Duodenal mucosa (tissue), 2 donors: ENCODE results near the gene CREBZF.
"Not testable (repeated sequence)": the region's sequence is repeated elsewhere in the genome, so short reads cannot be mapped to it uniquely, and the experiment has no call there.

Source experiments
- H3K27ac ChIP-seq: one replicate; pipeline ENCODE4 v1.7.0; 2013; ENCODE audit warnings: low read depth, low read length
- H3K27me3 ChIP-seq, 2 donors: one replicate each; pipeline ENCODE4 v1.7.0; 2013; ENCODE audit warnings: low read length in 2 of 2, control low read depth in 1 of 2; ENCODE audit not compliant: insufficient read depth in 2 of 2, control insufficient read depth in 1 of 2
- H3K36me3 ChIP-seq, 2 donors: one replicate each; pipeline ENCODE4 v1.7.0; 2013; ENCODE audit warnings: low read length in 2 of 2, control low read depth in 1 of 2; ENCODE audit not compliant: insufficient read depth in 2 of 2, control insufficient read depth in 1 of 2
- H3K4me1 ChIP-seq, 2 donors: one replicate each; pipeline ENCODE4 v1.7.0; 2013; ENCODE audit warnings: low read length in 2 of 2, control low read depth in 1 of 2; ENCODE audit not compliant: insufficient read depth in 2 of 2, control insufficient read depth in 1 of 2
- H3K4me3 ChIP-seq, 2 donors: one replicate each; pipeline ENCODE4 v1.7.0; 2013; ENCODE audit warnings: low read length in 2 of 2, low read depth in 1 of 2
- H3K9ac ChIP-seq, 2 donors: one replicate each; pipeline ENCODE4 v1.7.0; 2013; ENCODE audit warnings: low read length in 2 of 2, low read depth in 1 of 2
- H3K9me3 ChIP-seq, 2 donors: one replicate each; pipeline ENCODE4 v1.7.0; 2013; ENCODE audit warnings: low read length in 2 of 2, control low read depth in 1 of 2; ENCODE audit not compliant: control insufficient read depth in 1 of 2

CREBZF gene

GRCh38 chr11:85627332-85627997 is 37.5 kb downstream of the CREBZF start, which contains the start of gene DLG2:
TSS of gene DLG2 (minus strand) at chr11:85627344.
- H3K4me1 ChIP-seq, result peaks cover 11 to 12% of the 10 kb centered on the region in 2 donors

DNA sequence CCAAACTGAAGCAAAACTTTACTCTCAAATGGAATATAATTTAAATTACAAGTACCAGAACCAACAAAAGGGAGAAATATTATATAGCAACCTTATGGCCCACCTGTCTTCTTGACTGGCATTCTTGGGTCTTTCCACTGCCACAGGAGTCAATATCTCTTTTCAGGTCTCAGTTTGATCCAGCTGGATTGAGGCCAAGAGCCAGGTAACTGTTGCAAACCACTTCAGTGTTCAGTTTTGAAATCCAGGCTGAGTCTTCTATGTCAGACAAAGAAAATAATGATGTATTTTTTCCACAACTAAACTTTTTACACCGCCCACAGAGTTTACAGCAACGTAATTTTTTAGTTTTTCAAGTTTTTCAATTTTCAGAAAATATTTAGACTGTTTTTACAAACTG is 38.4 kb downstream of the CREBZF start:
- H3K27ac ChIP-seq, result no peak overlapping the region
- no peak overlapping the region for H3K4me3 ChIP-seq
- peaks cover 11 to 12% of the 10 kb centered on the region in 2 donors for H3K4me1 ChIP-seq

More at GRCh38 chr11:85627332-85627997, 37.5 kb downstream of the CREBZF start, which contains the start of gene DLG2:
- H3K9ac ChIP-seq, result peak within 1 kb of the TSS; percentile 85 to 90
- no peaks in the 10 kb centered on the region for H3K27me3 ChIP-seq
- H3K4me3 ChIP-seq, result peak within 1 kb of the TSS; percentile 87 to 93
- no peaks in the 10 kb centered on the region for H3K9me3 ChIP-seq
- H3K27ac ChIP-seq, result peak within 1 kb of the TSS; percentile 91
- H3K36me3 ChIP-seq, result peaks cover 0 to 6% of the 10 kb centered on the region in 2 donors

DNA sequence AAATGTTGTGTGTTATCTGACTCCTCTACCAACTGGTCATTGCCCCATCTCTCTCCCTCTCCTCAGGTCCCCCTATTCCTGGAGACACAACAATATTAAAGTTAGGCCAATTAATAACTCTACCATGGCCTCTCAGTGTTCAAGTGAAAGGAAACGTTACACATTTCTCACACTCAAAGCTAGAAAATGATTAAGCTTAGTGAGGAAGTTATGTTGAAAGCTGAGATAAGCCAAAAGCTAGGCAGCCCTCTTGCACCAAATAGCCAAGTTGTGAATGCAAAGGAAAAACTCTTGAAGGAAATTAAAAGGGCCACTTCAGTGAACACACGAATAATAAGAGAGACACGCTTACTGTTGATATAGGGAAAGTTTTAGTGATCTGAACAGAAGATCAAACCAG is 44.7 kb downstream of the CREBZF start:
- no peaks in the 10 kb centered on the region for H3K4me1 ChIP-seq
- H3K27ac ChIP-seq, result no peak overlapping the region

More for the DNA sequence above, 38.4 kb downstream of the CREBZF start:
- peaks cover 0 to 6% of the 10 kb centered on the region in 2 donors for H3K36me3 ChIP-seq
- H3K9me3 ChIP-seq, result no peaks in the 10 kb centered on the region
- H3K9ac ChIP-seq, result no peak overlapping the region
- no peaks in the 10 kb centered on the region for H3K27me3 ChIP-seq

DNA sequence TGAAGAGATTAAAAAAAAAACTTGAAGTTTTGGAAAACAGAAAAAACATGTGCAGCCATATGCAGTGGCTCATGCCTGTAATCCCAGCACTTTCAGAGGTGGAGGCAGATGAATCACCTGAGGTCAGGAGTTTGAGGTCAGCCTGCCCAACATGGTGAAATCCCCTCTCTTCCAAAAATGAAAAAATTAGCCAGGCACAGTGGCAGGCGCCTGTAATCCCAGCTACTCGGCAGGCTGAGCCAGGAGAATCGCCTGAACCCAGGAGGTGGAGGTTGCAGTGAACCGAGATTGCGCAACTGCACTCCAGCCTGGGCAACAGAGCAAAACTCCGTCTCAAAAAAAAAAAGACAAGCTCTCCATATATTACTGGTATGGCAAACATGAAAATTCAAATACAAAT is 45.4 kb downstream of the CREBZF start:
- Histone ChIP-seq H3K36me3 (no peaks in the 10 kb centered on the region), H3K4me1 (no peaks in the 10 kb centered on the region), H3K9ac (no peak overlapping the region), H3K27me3 (no peaks in the 10 kb centered on the region), H3K4me3 (no peak overlapping the region), H3K9me3 (no peaks in the 10 kb centered on the region), H3K27ac (no peak overlapping the region)

More for the DNA sequence above, 44.7 kb downstream of the CREBZF start:
- no peaks in the 10 kb centered on the region for H3K9me3 ChIP-seq
- H3K36me3 ChIP-seq, result no peaks in the 10 kb centered on the region
- no peak overlapping the region for H3K9ac ChIP-seq
- H3K4me3 ChIP-seq, result no peak overlapping the region
- H3K27me3 ChIP-seq, result no peaks in the 10 kb centered on the region

DNA sequence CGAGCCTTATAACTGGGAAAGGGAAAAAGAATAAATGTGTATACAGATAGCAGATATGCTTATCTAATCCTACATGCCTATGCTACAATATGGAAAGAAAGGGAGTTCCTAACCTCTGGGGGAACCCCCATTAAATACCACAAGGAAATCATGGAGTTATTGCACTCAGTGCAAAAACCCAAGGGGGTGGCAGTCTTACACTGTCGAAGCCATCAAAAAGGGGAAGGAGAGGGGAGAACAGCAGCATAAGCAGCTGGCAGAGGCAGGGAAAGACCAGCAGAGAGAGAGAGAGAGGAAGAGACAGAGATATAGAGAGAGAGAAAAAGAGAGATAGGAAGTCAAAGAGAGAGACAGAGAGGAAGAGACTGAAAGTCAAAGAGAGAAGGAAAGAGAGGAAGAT is 53.3 kb downstream of the CREBZF start:
- H3K9ac ChIP-seq, H3K9me3 ChIP-seq, H3K27ac ChIP-seq, H3K36me3 ChIP-seq, H3K4me1 ChIP-seq, H3K4me3 ChIP-seq, H3K27me3 ChIP-seq: not testable (repeated sequence)
